ENCODE results near the gene TMEFF2. TPM values are rescaled to one million over a fixed set of nuclear protein-coding genes. Genes with fewer than 3 reads are reported as not detected.

The TMEFF2 gene
- total and polyA plus RNA-seq, 2 donors = 3.5 to 4.7 TPM

DNA sequence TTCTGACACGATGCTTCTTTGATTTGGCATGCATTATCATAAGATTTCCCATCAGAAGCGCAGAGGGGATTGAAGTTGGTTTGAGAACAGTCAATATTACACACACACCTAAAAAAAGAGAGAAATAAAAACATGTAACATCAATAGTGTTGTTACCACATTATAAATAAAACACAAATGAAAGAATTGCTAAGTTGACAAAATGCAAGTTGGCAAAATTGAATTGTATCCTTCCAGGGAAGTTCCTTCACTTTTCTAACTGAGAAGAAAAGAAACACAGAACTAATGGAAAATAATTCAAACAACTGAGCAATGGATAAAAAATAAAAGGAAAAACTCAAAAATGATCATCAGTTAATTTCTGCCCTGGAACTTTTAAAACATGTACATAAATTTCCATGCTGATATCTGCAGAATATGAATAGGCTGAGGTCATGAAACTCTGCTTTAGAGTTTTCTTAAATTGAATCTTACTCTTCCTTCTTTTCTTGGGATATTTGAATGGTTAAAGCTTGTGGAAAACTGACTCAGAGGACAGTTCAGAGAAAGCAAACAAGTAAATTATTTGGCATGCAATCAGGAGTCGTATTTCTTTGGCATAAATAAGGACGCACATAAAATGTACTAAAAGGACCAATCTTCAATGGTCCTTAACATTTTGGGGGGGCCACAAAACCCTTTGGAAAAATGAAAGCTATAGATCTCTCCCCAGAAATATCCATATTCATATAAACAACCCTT lies 195.5 kb downstream of the TMEFF2 start:
- DNase-seq (ENCODE audit: extremely low spot score) = no peak
- H3K27ac ChIP-seq (ENCODE audit: low read depth) = no peak overlapping the region
- H3K4me1 ChIP-seq (ENCODE audit: insufficient read depth) = no peaks in the 10 kb centered on the region
- H3K36me3 ChIP-seq (ENCODE audit: insufficient read depth) = no peaks in the 10 kb centered on the region
- WGBS = 60% methylated on average over 4 of the region's 4 CpGs
- H3K4me3 ChIP-seq (ENCODE audit: low read depth, low read length) = no peak overlapping the region

DNA sequence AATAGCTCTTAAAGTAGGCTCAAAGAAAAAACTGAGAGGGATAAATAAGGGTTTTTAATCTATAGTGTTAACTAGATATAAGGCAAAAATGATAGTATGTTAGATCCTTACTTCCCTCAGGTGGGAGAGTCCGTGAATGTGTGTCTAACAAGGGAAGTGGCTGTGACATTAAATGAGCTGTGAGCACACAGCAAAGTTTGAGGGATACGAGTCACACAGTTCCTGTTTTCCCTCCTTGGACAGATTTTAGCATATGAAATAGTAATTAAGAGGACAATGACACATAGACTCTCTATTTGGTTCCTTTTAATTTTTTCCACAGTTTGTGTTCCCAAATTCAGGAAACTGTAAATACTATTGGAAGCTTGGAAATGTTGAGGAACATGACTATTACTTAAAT lies 199.4 kb downstream of the TMEFF2 start:
- WGBS = 78% methylated on average over 2 of the region's 2 CpGs
- no peak overlapping the region for H3K4me3 ChIP-seq (ENCODE audit: low read depth, low read length)
- H3K4me1 ChIP-seq (ENCODE audit: insufficient read depth) = no peaks in the 10 kb centered on the region
- H3K27ac ChIP-seq (ENCODE audit: low read depth) = no peak overlapping the region
- no peaks in the 10 kb centered on the region for H3K36me3 ChIP-seq (ENCODE audit: insufficient read depth)
- DNase-seq (ENCODE audit: extremely low spot score) = no peak

- Histone ChIP-seq H3K4me1 (ENCODE audit: insufficient read depth) (no peaks in the 10 kb centered on the region), H3K36me3 (ENCODE audit: insufficient read depth) (no peaks in the 10 kb centered on the region), H3K27ac (ENCODE audit: low read depth) (no peak overlapping the region), H3K4me3 (ENCODE audit: low read depth, low read length) (no peak overlapping the region)
- no peak for DNase-seq (ENCODE audit: extremely low spot score)
- WGBS = 65% methylated on average over 2 of the region's 2 CpGs
Observed at GRCh38 chr2:191994749-191995148, 200.0 kb downstream of the TMEFF2 start.

DNA sequence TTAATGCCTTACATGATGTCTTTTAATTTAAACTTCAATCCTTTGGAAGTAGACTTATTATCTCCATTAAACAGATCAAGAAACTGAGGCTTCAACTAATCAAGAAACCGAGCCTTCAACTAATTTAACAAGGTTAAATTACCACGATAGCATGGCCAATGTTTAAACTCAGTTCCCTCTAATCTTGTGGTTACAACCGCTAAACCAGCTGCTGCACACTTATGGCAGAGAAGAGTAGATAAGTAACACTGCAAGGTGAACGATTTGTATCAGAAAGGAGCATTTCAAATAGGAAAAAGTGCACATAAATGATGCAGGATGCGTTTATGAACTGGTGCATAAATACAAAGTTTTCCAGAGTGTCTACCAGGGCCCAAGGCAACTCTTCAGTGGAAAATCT lies 203.3 kb downstream of the TMEFF2 start:
- Histone ChIP-seq H3K36me3 (ENCODE audit: insufficient read depth) (no peaks in the 10 kb centered on the region), H3K4me3 (ENCODE audit: low read depth, low read length) (no peak overlapping the region), H3K27ac (ENCODE audit: low read depth) (no peak overlapping the region), H3K4me1 (ENCODE audit: insufficient read depth) (no peaks in the 10 kb centered on the region)
- WGBS = 87% methylated on average over 5 of the region's 5 CpGs
- no peak for DNase-seq (ENCODE audit: extremely low spot score)

DNA sequence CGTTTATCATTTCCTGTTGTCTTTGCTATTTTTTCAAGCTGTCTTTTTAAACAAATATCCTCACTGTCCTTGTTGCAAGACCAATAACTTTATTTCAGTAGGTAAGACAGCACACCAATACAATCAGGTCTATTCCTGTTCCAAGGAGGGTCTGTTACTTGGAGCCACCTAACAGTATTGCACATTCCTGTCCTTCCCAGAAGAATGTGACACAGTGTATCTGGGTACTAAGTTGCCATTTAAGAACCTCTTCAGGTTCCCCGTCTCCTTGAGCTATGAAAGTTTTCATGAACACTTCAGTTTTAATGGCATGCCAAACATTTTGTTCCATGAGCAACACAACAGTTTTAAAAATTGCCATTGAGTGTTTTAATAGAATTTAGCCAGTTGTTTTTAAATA lies 209.0 kb downstream of the TMEFF2 start:
- Histone ChIP-seq H3K27ac (ENCODE audit: low read depth) (no peak overlapping the region), H3K36me3 (ENCODE audit: insufficient read depth) (no peaks in the 10 kb centered on the region), H3K4me3 (ENCODE audit: low read depth, low read length) (no peak overlapping the region), H3K4me1 (ENCODE audit: insufficient read depth) (no peaks in the 10 kb centered on the region)
- 70% methylated on average over 2 of the region's 2 CpGs for WGBS
- DNase-seq (ENCODE audit: extremely low spot score) = no peak

GRCh38 chr2:191983591-191983990 lies 211.1 kb downstream of the TMEFF2 start:
- 64% methylated on average over 1 of the region's 1 CpG for WGBS
- no peak for DNase-seq (ENCODE audit: extremely low spot score)
- Histone ChIP-seq H3K27ac (ENCODE audit: low read depth) (no peak overlapping the region), H3K4me3 (ENCODE audit: low read depth, low read length) (no peak overlapping the region), H3K4me1 (ENCODE audit: insufficient read depth) (no peaks in the 10 kb centered on the region), H3K36me3 (ENCODE audit: insufficient read depth) (no peaks in the 10 kb centered on the region)

- no peaks in the 10 kb centered on the region for H3K4me1 ChIP-seq (ENCODE audit: insufficient read depth)
- H3K36me3 ChIP-seq (ENCODE audit: insufficient read depth) = no peaks in the 10 kb centered on the region
- H3K27ac ChIP-seq (ENCODE audit: low read depth) = no peak overlapping the region
- no peak for DNase-seq (ENCODE audit: extremely low spot score)
- no peak overlapping the region for H3K4me3 ChIP-seq (ENCODE audit: low read depth, low read length)
Observed at GRCh38 chr2:191983186-191983585, 211.5 kb downstream of the TMEFF2 start.

DNA sequence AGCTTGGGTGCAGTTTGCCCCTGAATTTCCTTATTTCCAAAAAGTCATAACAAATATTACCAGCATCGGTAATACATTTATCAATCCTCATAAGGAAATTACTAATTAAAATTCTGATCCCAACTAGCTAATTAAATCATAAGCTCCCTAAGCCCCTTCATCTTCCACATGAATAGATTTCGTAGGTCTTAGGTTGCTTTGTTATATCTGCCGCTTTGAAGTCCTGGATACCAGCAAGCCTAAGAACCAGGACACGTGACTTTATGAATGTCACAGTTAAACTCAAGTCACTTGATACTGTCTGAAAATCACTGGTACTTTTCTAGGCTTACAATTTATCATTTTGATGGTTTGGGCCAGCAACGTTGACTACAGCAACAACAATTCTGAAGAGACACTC lies 213.0 kb downstream of the TMEFF2 start:
- Histone ChIP-seq H3K27ac (ENCODE audit: low read depth) (no peak overlapping the region), H3K36me3 (ENCODE audit: insufficient read depth) (no peaks in the 10 kb centered on the region), H3K4me3 (ENCODE audit: low read depth, low read length) (no peak overlapping the region), H3K4me1 (ENCODE audit: insufficient read depth) (no peaks in the 10 kb centered on the region)
- 87% methylated on average over 5 of the region's 5 CpGs for WGBS
- DNase-seq (ENCODE audit: extremely low spot score) = no peak

GRCh38 chr2:191980483-191980882 lies 214.2 kb downstream of the TMEFF2 start:
- no peak overlapping the region for H3K27ac ChIP-seq (ENCODE audit: low read depth)
- 93% methylated on average over 3 of the region's 3 CpGs for WGBS
- no peaks in the 10 kb centered on the region for H3K4me1 ChIP-seq (ENCODE audit: insufficient read depth)
- no peak overlapping the region for H3K4me3 ChIP-seq (ENCODE audit: low read depth, low read length)
- H3K36me3 ChIP-seq (ENCODE audit: insufficient read depth) = no peaks in the 10 kb centered on the region
- DNase-seq (ENCODE audit: extremely low spot score) = no peak

DNA sequence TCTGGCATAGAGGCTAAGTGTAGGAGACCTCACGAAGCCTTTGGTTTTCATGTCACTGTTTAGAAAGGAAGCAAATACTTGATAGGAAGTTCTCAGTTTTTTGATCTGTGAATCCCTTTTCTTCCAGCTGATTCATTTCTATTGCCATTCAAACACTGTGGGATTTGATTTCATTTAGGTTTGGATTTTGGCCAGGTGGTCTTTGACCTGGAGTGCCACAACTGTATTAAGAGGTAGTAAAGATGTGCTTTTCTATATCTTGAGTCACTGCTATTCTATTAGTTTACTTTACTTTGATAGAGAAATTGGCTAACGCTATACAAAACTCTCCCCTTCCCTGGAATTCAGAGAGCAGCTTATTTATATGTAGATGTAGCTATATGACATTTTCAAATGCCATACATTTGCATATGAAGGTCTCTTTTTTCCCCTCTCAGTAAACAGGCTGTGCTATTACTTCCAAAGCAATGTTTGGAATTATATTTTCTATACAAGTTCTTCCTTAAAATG lies 215.5 kb downstream of the TMEFF2 start:
- DNase-seq (ENCODE audit: extremely low spot score) = no peak
- no peak overlapping the region for H3K27ac ChIP-seq (ENCODE audit: low read depth)
- 47% methylated on average over 2 of the region's 2 CpGs for WGBS

DNA sequence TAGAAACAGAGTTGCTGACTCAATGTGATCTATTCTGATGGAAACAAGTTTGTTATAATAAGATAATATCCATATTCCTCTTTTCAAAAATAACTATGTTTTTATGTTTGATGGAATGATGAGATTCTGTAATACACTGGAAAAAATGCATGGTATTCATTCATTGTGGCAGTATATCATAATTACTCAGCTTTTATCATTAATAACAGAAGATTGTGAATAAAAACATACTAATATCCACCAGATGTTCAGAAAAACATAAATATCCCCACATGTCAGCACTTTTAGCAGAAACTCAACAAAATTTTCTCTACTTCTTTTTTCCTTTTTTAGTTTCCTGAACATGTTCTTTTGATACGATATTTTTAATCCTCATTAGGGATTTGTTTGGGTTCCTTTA lies 217.0 kb downstream of the TMEFF2 start:
- Histone ChIP-seq H3K4me3 (ENCODE audit: low read depth, low read length) (no peak overlapping the region), H3K36me3 (ENCODE audit: insufficient read depth) (no peaks in the 10 kb centered on the region), H3K27ac (ENCODE audit: low read depth) (no peak overlapping the region), H3K4me1 (ENCODE audit: insufficient read depth) (no peaks in the 10 kb centered on the region)
- WGBS = 46% methylated on average over 1 of the region's 1 CpG
- DNase-seq (ENCODE audit: extremely low spot score) = no peak

More for the DNA sequence above, 215.5 kb downstream of the TMEFF2 start:
- Histone ChIP-seq H3K4me1 (ENCODE audit: insufficient read depth) (no peaks in the 10 kb centered on the region), H3K36me3 (ENCODE audit: insufficient read depth) (no peaks in the 10 kb centered on the region), H3K4me3 (ENCODE audit: low read depth, low read length) (no peak overlapping the region)

- no peak for DNase-seq (ENCODE audit: extremely low spot score)
- Histone ChIP-seq H3K4me1 (ENCODE audit: insufficient read depth) (no peaks in the 10 kb centered on the region), H3K4me3 (ENCODE audit: low read depth, low read length) (no peak overlapping the region), H3K36me3 (ENCODE audit: insufficient read depth) (no peaks in the 10 kb centered on the region), H3K27ac (ENCODE audit: low read depth) (no peak overlapping the region)
- 70% methylated on average over 3 of the region's 3 CpGs for WGBS
Observed at GRCh38 chr2:191976436-191976835, 218.3 kb downstream of the TMEFF2 start.

GRCh38 chr2:191974676-191975075 lies 220.1 kb downstream of the TMEFF2 start:
- Histone ChIP-seq H3K36me3 (ENCODE audit: insufficient read depth) (no peaks in the 10 kb centered on the region), H3K4me3 (ENCODE audit: low read depth, low read length) (no peak overlapping the region), H3K27ac (ENCODE audit: low read depth) (no peak overlapping the region)

GRCh38 chr2:191970867-191971266 lies 223.9 kb downstream of the TMEFF2 start:
- H3K4me1 ChIP-seq (ENCODE audit: insufficient read depth) = no peaks in the 10 kb centered on the region
- 91% methylated on average over 2 of the region's 2 CpGs for WGBS
- H3K27ac ChIP-seq (ENCODE audit: low read depth) = no peak overlapping the region
- no peaks in the 10 kb centered on the region for H3K36me3 ChIP-seq (ENCODE audit: insufficient read depth)
- DNase-seq (ENCODE audit: extremely low spot score) = no peak
- H3K4me3 ChIP-seq (ENCODE audit: low read depth, low read length) = no peak overlapping the region

More at GRCh38 chr2:191974676-191975075, 220.1 kb downstream of the TMEFF2 start:
- no peaks in the 10 kb centered on the region for H3K4me1 ChIP-seq (ENCODE audit: insufficient read depth)
- no peak for DNase-seq (ENCODE audit: extremely low spot score)

Data from urinary bladder (tissue), 4 donors.